ENCODE measurements around the gene NEMP1. TPM values are rescaled to one million over a fixed set of nuclear protein-coding genes. Genes with fewer than 3 reads are reported as not detected.

The NEMP1 gene
- total and polyA plus RNA-seq, 2 of the 13 experiments (the other 11 are each of a cell fraction or from before 2014, with no cell fraction given) = 11.4 to 12.9 TPM

DNA sequence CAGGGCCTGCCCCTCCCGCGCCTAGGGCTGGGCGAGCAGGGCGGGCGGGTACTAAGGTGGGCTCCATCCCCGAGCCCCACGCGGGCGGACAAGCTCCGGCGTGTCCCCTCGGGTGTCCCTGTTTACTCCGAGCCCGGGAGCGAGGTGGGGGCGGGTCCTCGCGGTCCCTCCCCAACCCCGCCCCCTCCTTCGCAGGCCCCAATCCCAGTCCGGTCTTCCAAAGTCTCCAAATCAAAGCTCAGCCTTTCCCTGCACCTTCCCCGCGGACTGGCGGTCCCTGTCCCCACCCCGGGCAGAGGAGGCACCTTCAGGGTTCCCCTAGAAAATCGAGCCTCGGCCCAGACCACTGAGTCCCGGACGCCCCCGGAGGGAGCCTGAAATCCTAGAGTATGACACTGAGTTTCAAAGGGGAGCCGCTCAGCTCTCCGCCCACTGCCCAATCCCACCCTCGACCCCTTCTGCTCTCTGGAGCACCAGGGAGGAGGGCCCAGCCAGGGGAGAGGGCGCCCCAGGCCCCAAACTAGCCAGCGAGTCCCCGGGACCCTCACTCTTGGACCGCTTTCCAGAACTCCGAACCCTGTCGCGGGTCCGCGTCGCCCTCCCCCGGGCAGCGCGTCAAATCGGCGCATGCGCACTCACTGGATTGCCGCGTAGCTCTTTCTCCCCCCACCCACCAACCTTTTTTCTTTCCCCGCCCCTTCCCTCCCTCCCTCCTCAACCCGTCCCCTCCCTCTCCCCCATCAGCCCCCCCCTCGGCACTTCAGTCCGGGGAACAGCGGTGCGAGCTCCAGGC is 49.3 kb upstream of the NEMP1 start, which contains the start of gene LRP1 (continued):
- TF ChIP-seq ZNF333 (CRISPR knock-in tag; IDR thresholded peaks at IDR 0.05; ENCODE audit: borderline replicate concordance) = no peak
- no peak for TF ChIP-seq ZNF34 (CRISPR knock-in tag; IDR thresholded peaks at IDR 0.05; ENCODE audit: borderline replicate concordance)
- TF ChIP-seq U2AF2 (IDR thresholded peaks at IDR 0.05; ENCODE audit: low read depth, low read length) = no peak
- TF ChIP-seq ZMYM3 (CRISPR knock-in tag; IDR thresholded peaks at IDR 0.05) = no peak
- no peak for TF ChIP-seq HOXD1 (CRISPR knock-in tag; IDR thresholded peaks at IDR 0.05)
- TF ChIP-seq SALL2 (CRISPR knock-in tag; IDR thresholded peaks at IDR 0.05) = no peak
- no peak for TF ChIP-seq HHEX (CRISPR knock-in tag; IDR thresholded peaks at IDR 0.05)
- TF ChIP-seq NBN (conservative IDR thresholded peaks at IDR 0.05) = no peak
- 0 out of 2 replicates have a peak, but pooled peaks have one; percentile 47 for TF ChIP-seq ZNF776 (CRISPR knock-in tag; IDR thresholded peaks at IDR 0.05)
- no peak for TF ChIP-seq SATB2 (CRISPR knock-in tag; IDR thresholded peaks at IDR 0.05)
- no peak for TF ChIP-seq KMT2A (CRISPR knock-in tag; IDR thresholded peaks at IDR 0.05)
- TF ChIP-seq RBAK (CRISPR knock-in tag; IDR thresholded peaks at IDR 0.05) = no peak
- TF ChIP-seq IKZF4 (CRISPR knock-in tag; IDR thresholded peaks at IDR 0.05; ENCODE audit: borderline replicate concordance, low read depth, not compliant biosample characterization) = no peak
- no peak for TF ChIP-seq BHLHE40 (IDR thresholded peaks at IDR 0.05; ENCODE audit: low read length)
- no peak for TF ChIP-seq GABPA (IDR thresholded peaks at IDR 0.05; ENCODE audit: low read depth, low read length)
- TF ChIP-seq GABPA (CRISPR knock-in tag; IDR thresholded peaks at IDR 0.05; ENCODE audit: low read depth) = no peak
- TF ChIP-seq NFKB2 (CRISPR knock-in tag; IDR thresholded peaks at IDR 0.05; ENCODE audit: borderline replicate concordance) = peak; percentile 66; the same call in 1 of the 2 replicates
- TF ChIP-seq, protein P1, sequence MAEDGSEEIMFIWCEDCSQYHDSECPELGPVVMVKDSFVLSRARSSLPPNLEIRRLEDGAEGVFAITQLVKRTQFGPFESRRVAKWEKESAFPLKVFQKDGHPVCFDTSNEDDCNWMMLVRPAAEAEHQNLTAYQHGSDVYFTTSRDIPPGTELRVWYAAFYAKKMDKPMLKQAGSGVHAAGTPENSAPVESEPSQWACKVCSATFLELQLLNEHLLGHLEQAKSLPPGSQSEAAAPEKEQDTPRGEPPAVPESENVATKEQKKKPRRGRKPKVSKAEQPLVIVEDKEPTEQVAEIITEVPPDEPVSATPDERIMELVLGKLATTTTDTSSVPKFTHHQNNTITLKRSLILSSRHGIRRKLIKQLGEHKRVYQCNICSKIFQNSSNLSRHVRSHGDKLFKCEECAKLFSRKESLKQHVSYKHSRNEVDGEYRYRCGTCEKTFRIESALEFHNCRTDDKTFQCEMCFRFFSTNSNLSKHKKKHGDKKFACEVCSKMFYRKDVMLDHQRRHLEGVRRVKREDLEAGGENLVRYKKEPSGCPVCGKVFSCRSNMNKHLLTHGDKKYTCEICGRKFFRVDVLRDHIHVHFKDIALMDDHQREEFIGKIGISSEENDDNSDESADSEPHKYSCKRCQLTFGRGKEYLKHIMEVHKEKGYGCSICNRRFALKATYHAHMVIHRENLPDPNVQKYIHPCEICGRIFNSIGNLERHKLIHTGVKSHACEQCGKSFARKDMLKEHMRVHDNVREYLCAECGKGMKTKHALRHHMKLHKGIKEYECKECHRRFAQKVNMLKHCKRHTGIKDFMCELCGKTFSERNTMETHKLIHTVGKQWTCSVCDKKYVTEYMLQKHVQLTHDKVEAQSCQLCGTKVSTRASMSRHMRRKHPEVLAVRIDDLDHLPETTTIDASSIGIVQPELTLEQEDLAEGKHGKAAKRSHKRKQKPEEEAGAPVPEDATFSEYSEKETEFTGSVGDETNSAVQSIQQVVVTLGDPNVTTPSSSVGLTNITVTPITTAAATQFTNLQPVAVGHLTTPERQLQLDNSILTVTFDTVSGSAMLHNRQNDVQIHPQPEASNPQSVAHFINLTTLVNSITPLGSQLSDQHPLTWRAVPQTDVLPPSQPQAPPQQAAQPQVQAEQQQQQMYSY (CRISPR knock-in tag; IDR thresholded peaks at IDR 0.05) = 0 out of 2 replicates have a peak, but pooled peaks have one; percentile 0
- TF ChIP-seq ZNF430 (CRISPR knock-in tag; IDR thresholded peaks at IDR 0.05) = no peak
- no peak for TF ChIP-seq ZFP37 (CRISPR knock-in tag; IDR thresholded peaks at IDR 0.05; ENCODE audit: borderline replicate concordance)
- peak; percentile 92 for TF ChIP-seq RBM39 (IDR thresholded peaks at IDR 0.05; ENCODE audit: low read depth, low read length, poor library complexity, severe bottlenecking)
- TF ChIP-seq, protein P2, sequence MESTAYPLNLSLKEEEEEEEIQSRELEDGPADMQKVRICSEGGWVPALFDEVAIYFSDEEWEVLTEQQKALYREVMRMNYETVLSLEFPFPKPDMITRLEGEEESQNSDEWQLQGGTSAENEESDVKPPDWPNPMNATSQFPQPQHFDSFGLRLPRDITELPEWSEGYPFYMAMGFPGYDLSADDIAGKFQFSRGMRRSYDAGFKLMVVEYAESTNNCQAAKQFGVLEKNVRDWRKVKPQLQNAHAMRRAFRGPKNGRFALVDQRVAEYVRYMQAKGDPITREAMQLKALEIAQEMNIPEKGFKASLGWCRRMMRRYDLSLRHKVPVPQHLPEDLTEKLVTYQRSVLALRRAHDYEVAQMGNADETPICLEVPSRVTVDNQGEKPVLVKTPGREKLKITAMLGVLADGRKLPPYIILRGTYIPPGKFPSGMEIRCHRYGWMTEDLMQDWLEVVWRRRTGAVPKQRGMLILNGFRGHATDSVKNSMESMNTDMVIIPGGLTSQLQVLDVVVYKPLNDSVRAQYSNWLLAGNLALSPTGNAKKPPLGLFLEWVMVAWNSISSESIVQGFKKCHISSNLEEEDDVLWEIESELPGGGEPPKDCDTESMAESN (CRISPR knock-in tag; conservative IDR thresholded peaks at IDR 0.05) = no peak; the same call in 1 of the 2 replicates
- TF ChIP-seq, protein P3, sequence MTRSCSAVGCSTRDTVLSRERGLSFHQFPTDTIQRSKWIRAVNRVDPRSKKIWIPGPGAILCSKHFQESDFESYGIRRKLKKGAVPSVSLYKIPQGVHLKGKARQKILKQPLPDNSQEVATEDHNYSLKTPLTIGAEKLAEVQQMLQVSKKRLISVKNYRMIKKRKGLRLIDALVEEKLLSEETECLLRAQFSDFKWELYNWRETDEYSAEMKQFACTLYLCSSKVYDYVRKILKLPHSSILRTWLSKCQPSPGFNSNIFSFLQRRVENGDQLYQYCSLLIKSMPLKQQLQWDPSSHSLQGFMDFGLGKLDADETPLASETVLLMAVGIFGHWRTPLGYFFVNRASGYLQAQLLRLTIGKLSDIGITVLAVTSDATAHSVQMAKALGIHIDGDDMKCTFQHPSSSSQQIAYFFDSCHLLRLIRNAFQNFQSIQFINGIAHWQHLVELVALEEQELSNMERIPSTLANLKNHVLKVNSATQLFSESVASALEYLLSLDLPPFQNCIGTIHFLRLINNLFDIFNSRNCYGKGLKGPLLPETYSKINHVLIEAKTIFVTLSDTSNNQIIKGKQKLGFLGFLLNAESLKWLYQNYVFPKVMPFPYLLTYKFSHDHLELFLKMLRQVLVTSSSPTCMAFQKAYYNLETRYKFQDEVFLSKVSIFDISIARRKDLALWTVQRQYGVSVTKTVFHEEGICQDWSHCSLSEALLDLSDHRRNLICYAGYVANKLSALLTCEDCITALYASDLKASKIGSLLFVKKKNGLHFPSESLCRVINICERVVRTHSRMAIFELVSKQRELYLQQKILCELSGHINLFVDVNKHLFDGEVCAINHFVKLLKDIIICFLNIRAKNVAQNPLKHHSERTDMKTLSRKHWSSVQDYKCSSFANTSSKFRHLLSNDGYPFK (CRISPR knock-in tag; IDR thresholded peaks at IDR 0.05; ENCODE audit: borderline replicate concordance) = no peak

Measured in HepG2 (cell line).